ENCODE data around the gene ROBO3. TPM values are rescaled to one million over a fixed set of nuclear protein-coding genes. Genes with fewer than 3 reads are reported as not detected.

The ROBO3 gene
- total and polyA plus RNA-seq, 2 donors (not counting 1 experiment from before 2014, with no cell fraction given): 1.0 to 7.4 TPM

DNA sequence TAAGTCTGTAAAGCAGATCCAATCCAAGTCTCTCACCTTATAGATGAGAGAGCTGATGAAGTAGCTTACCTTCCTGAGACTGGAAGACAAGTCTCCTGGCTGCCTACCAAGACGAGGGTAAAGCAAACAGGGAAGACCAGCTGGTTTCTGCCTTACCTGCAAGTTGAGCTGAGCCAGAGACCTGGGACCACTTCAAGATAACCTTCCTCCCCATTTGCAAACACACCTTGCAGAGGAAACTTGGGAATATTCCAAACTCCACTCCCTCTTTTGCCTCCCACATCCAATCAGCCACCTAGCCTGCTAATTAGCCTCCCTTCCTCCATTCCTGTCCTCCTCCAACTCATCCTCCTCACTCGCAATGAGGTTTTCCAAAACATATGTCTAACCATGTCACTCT, 23.4 kb upstream of the ROBO3 start:
- no peaks in the 10 kb centered on the region for H3K9me3 Mint-ChIP-seq (ENCODE audit: insufficient read depth)
- TF ChIP-seq EZH2 (IDR thresholded peaks at IDR 0.05; ENCODE audit: borderline replicate concordance, insufficient read depth, low read depth, low read length, poor library complexity, severe bottlenecking): no peak
- TF ChIP-seq, protein P1, sequence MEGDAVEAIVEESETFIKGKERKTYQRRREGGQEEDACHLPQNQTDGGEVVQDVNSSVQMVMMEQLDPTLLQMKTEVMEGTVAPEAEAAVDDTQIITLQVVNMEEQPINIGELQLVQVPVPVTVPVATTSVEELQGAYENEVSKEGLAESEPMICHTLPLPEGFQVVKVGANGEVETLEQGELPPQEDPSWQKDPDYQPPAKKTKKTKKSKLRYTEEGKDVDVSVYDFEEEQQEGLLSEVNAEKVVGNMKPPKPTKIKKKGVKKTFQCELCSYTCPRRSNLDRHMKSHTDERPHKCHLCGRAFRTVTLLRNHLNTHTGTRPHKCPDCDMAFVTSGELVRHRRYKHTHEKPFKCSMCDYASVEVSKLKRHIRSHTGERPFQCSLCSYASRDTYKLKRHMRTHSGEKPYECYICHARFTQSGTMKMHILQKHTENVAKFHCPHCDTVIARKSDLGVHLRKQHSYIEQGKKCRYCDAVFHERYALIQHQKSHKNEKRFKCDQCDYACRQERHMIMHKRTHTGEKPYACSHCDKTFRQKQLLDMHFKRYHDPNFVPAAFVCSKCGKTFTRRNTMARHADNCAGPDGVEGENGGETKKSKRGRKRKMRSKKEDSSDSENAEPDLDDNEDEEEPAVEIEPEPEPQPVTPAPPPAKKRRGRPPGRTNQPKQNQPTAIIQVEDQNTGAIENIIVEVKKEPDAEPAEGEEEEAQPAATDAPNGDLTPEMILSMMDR (IDR thresholded peaks at IDR 0.05): no peak
- Histone ChIP-seq H2AFZ (ENCODE audit: insufficient read depth, low read depth, low read length, poor library complexity, severe bottlenecking) (no peak overlapping the region), H3K4me3 (ENCODE audit: control extremely low read depth in 1 of 5, extremely low read depth in 1 of 5, insufficient read depth in 1 of 5, low read depth in 2 of 5, low read length in 4 of 5) (no peak overlapping the region), H3K27ac (ENCODE audit: low read length in 2 of 2) (no peak overlapping the region), H3K27me3 (replicated peaks in 1 of 4; ENCODE audit: control extremely low read depth in 1 of 4, control insufficient read depth in 3 of 4, insufficient read depth in 4 of 4, low read length in 3 of 4) (peaks cover 0 to 85% (median 73%) of the 10 kb centered on the region in 4 experiments), H3K4me2 (replicated peaks; ENCODE audit: low read depth, low read length, poor library complexity, severe bottlenecking) (no peak overlapping the region), H3K9ac (ENCODE audit: low read length) (no peak overlapping the region), H3K36me3 (replicated peaks in 1 of 2; ENCODE audit: control extremely low read depth in 1 of 2, control insufficient read depth in 1 of 2, extremely low read depth in 1 of 2, insufficient read depth in 2 of 2, low read length in 1 of 2) (no peaks in the 10 kb centered on the region), H3K9me3 (ENCODE audit: control extremely low read depth in 1 of 3, control insufficient read depth in 2 of 3, insufficient read depth in 1 of 3, low read length in 2 of 3) (peaks cover 0 to 4% (median 0%) of the 10 kb centered on the region in 3 donors), H4K20me1 (ENCODE audit: control insufficient read depth, insufficient read depth, low read length, poor library complexity, severe bottlenecking) (no peaks in the 10 kb centered on the region), H3K4me1 (ENCODE audit: control insufficient read depth in 2 of 2, insufficient read depth in 2 of 2, low read length in 2 of 2) (peaks cover 17 to 37% of the 10 kb centered on the region in 2 donors), H3K79me2 (ENCODE audit: control insufficient read depth, insufficient read depth, low read length) (no peaks in the 10 kb centered on the region)
- CTCF ChIA-PET: interaction anchor here (1.0 to 1.1 kb wide), 2 partner anchors 47 to 173 kb away, joined by 3 to 6 read pairs; no protein-coding TSS in a partner anchor
- ATAC-seq (ENCODE audit: low read depth) (no peak), DNase-seq (no peak)
- intact Hi-C loops (cut with micrococcal nuclease): no loop called here
- POLR2A ChIA-PET: no interaction called here
- no peak overlapping the region for H3K4me3 Mint-ChIP-seq
- no peak overlapping the region for H3K27ac Mint-ChIP-seq
- H3K27me3 Mint-ChIP-seq: peaks cover 77% of the 10 kb centered on the region
- H3K4me1 Mint-ChIP-seq: peaks cover 14% of the 10 kb centered on the region
- 19% methylated on average over 2 of the region's 2 CpGs for WGBS (ENCODE audit: insufficient coverage)

DNA sequence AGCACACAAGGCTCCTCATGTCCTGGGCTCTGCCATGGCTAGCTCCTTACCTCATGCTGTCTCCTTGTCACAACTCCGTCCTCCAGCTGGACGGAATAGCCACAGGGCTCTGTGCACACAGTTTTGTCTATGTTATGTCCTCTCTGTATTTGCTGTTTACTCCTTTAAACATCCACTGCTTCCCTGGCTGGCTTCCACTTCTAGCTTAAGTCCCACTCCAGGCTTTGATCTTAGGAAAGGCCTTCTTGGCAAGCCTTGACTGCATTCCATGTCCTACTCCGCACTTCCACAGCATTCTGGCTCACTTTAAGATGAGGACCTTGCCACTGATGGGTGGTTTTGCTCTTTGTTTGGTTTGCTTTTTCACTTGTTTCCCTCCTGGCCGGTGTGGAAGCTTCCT, 22.9 kb upstream of the ROBO3 start:
- no peak overlapping the region for H3K4me3 Mint-ChIP-seq
- intact Hi-C loops (cut with micrococcal nuclease): no loop called here
- POLR2A ChIA-PET: no interaction called here

More for the DNA sequence above, 22.9 kb upstream of the ROBO3 start:
- H3K9me3 Mint-ChIP-seq (ENCODE audit: insufficient read depth): no peaks in the 10 kb centered on the region
- Histone ChIP-seq H3K79me2 (ENCODE audit: control insufficient read depth, insufficient read depth, low read length) (no peaks in the 10 kb centered on the region), H3K4me3 (ENCODE audit: control extremely low read depth in 1 of 5, extremely low read depth in 1 of 5, insufficient read depth in 1 of 5, low read depth in 2 of 5, low read length in 4 of 5) (no peak overlapping the region), H2AFZ (ENCODE audit: insufficient read depth, low read depth, low read length, poor library complexity, severe bottlenecking) (no peak overlapping the region), H3K36me3 (replicated peaks in 1 of 2; ENCODE audit: control extremely low read depth in 1 of 2, control insufficient read depth in 1 of 2, extremely low read depth in 1 of 2, insufficient read depth in 2 of 2, low read length in 1 of 2) (no peaks in the 10 kb centered on the region), H3K4me2 (replicated peaks; ENCODE audit: low read depth, low read length, poor library complexity, severe bottlenecking) (no peak overlapping the region), H4K20me1 (ENCODE audit: control insufficient read depth, insufficient read depth, low read length, poor library complexity, severe bottlenecking) (no peaks in the 10 kb centered on the region), H3K4me1 (ENCODE audit: control insufficient read depth in 2 of 2, insufficient read depth in 2 of 2, low read length in 2 of 2) (peaks cover 14 to 37% of the 10 kb centered on the region in 2 donors), H3K27ac (ENCODE audit: low read length in 2 of 2) (no peak overlapping the region), H3K27me3 (replicated peaks in 1 of 4; ENCODE audit: control extremely low read depth in 1 of 4, control insufficient read depth in 3 of 4, insufficient read depth in 4 of 4, low read length in 3 of 4) (peaks cover 0 to 89% (median 73%) of the 10 kb centered on the region in 4 experiments), H3K9ac (ENCODE audit: low read length) (no peak overlapping the region), H3K9me3 (ENCODE audit: control extremely low read depth in 1 of 3, control insufficient read depth in 2 of 3, insufficient read depth in 1 of 3, low read length in 2 of 3) (peaks cover 0 to 4% (median 0%) of the 10 kb centered on the region in 3 donors)
- no peak for TF ChIP-seq EZH2 (IDR thresholded peaks at IDR 0.05; ENCODE audit: borderline replicate concordance, insufficient read depth, low read depth, low read length, poor library complexity, severe bottlenecking)
- TF ChIP-seq, protein P1 (IDR thresholded peaks at IDR 0.05): no peak
- H3K4me1 Mint-ChIP-seq: peaks cover 10% of the 10 kb centered on the region
- H3K27me3 Mint-ChIP-seq: peaks cover 76% of the 10 kb centered on the region
- H3K27ac Mint-ChIP-seq: no peak overlapping the region
- CTCF ChIA-PET: interaction anchor here (1.0 to 1.1 kb wide), 2 partner anchors 47 to 173 kb away, joined by 3 to 6 read pairs; no protein-coding TSS in a partner anchor
- DNase-seq: peak; percentile 8
- 52% methylated on average over 3 of the region's 4 CpGs for WGBS (ENCODE audit: insufficient coverage)
- ATAC-seq (ENCODE audit: low read depth): no peak
